ENCODE measurements around the gene ADCY3. TPM values are rescaled to one million over a fixed set of nuclear protein-coding genes. Genes with fewer than 3 reads are reported as not detected.

Gene ADCY3
- total and polyA plus RNA-seq, 2 experiments from 2014 or later = 9.1 to 47.4 TPM

GRCh38 chr2:24771061-24771460 is 149.0 kb downstream of the ADCY3 start:
- Histone ChIP-seq H4K20me1 (ENCODE audit: insufficient read depth) (no peaks in the 10 kb centered on the region), H3K27me3 (replicated peaks; ENCODE audit: insufficient read depth) (no peaks in the 10 kb centered on the region), H3F3A (ENCODE audit: insufficient read depth) (no peaks in the 10 kb centered on the region), H2AFZ (no peak overlapping the region), H3K27ac (no peak overlapping the region), H3K9me2 (ENCODE audit: insufficient read depth) (no peaks in the 10 kb centered on the region), H3K36me3 (ENCODE audit: low read depth) (0 out of 2 replicates have a peak, but pooled peaks cover 3% of the 10 kb centered on the region), H3K9ac (no peak overlapping the region), H3K4me3 (no peak overlapping the region), H3K4me2 (ENCODE audit: unreplicated experiment) (no peak overlapping the region), H3K9me3 (ENCODE audit: low read depth) (no peaks in the 10 kb centered on the region), H3K79me2 (ENCODE audit: insufficient read depth) (no peaks in the 10 kb centered on the region), H3K4me1 (ENCODE audit: insufficient read depth) (no peaks in the 10 kb centered on the region)
- TF ChIP-seq EZH2 (IDR thresholded peaks at IDR 0.05; ENCODE audit: insufficient read depth, poor library complexity, severe bottlenecking) (no peak), EZH2phosphoT487 (IDR thresholded peaks at IDR 0.05; ENCODE audit: insufficient read depth, low read depth) (no peak)
- no peak for DNase-seq
- in situ Hi-C loops (cut with MboI) = loop anchor here (10.0 kb wide), 1 partner anchor 156 kb away; no protein-coding TSS in a partner anchor
- 97 to 99% methylated on average over 5 of the region's 5 CpGs for WGBS, 2 experiments (ENCODE audit: low coverage in 1 of 2, low lambda C conversion rate in 2 of 2, missing lambda C conversion rate in 2 of 2)

Small RNA genes lying within 50 kb of the gene (small RNA-seq; reads per million reads assigned to genes)
- not detected for gene AC013267.1 (ENCODE audit: low read depth, low replicate concordance)
- not detected for gene RF00016 (ENCODE audit: low read depth, low replicate concordance)

Other genes with a start within 250 kb of the ADCY3 start
- gene PTRHD1, start 126.8 kb downstream of the ADCY3 start, total RNA-seq (2014; rRNA removed; shearing (Covaris generic)) = 13.3 and 27.5 TPM in 2 replicates
- gene PTRHD1, start 126.8 kb downstream of the ADCY3 start, polyA plus RNA-seq (2016; fragmentation: Nextera tagmentation; extraction: Ambion mirVana) = 44.8 and 46.2 TPM in 2 replicates
- gene CENPO, start 126.8 kb downstream of the ADCY3 start, total RNA-seq (2014; rRNA removed; shearing (Covaris generic)) = 13.2 and 22.1 TPM in 2 replicates
- gene CENPO, start 126.8 kb downstream of the ADCY3 start, polyA plus RNA-seq (2016; fragmentation: Nextera tagmentation; extraction: Ambion mirVana) = 12.8 and 13.3 TPM in 2 replicates
- gene DNAJC27, start 51.7 kb upstream of the ADCY3 start, total RNA-seq (2014; rRNA removed; shearing (Covaris generic)) = 0.76 and 1.3 TPM in 2 replicates
- gene DNAJC27, start 51.7 kb upstream of the ADCY3 start, polyA plus RNA-seq (2016; fragmentation: Nextera tagmentation; extraction: Ambion mirVana) = 2.2 and 2.9 TPM in 2 replicates
- gene EFR3B, start 121.8 kb upstream of the ADCY3 start, total RNA-seq (2014; rRNA removed; shearing (Covaris generic)) = 0.76 and 0.97 TPM in 2 replicates
- gene EFR3B, start 121.8 kb upstream of the ADCY3 start, polyA plus RNA-seq (2016; fragmentation: Nextera tagmentation; extraction: Ambion mirVana) = 0.51 and 0.75 TPM in 2 replicates
- gene POMC, start 248.3 kb upstream of the ADCY3 start, total RNA-seq (2014; rRNA removed; shearing (Covaris generic)) = 2.5 and 5.8 TPM in 2 replicates
- 3.3 and 3.6 TPM in 2 replicates for gene POMC, start 248.3 kb upstream of the ADCY3 start, polyA plus RNA-seq (2016; fragmentation: Nextera tagmentation; extraction: Ambion mirVana)

All from GM23248 (cell line).